Measurements from ENCODE around the gene NISCH.

DNA sequence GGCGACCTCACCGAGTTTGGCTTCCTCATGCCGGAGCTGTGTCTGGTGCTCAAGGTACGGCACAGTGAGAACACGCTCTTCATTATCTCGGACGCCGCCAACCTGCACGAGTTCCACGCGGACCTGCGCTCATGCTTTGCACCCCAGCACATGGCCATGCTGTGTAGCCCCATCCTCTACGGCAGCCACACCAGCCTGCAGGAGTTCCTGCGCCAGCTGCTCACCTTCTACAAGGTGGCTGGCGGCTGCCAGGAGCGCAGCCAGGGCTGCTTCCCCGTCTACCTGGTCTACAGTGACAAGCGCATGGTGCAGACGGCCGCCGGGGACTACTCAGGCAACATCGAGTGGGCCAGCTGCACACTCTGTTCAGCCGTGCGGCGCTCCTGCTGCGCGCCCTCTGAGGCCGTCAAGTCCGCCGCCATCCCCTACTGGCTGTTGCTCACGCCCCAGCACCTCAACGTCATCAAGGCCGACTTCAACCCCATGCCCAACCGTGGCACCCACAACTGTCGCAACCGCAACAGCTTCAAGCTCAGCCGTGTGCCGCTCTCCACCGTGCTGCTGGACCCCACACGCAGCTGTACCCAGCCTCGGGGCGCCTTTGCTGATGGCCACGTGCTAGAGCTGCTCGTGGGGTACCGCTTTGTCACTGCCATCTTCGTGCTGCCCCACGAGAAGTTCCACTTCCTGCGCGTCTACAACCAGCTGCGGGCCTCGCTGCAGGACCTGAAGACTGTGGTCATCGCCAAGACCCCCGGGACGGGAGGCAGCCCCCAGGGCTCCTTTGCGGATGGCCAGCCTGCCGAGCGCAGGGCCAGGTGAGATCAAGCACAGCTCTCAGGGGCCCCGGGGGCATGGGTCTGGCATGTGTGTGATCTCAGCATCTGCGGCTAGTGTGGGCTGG lies 32.6 kb downstream of the NISCH start:
- TF ChIP-seq EZH2 (optimal IDR thresholded peaks at IDR 0.05; ENCODE audit: low read depth, low read length) (no peak), EZH2phosphoT487 (IDR thresholded peaks at IDR 0.05; ENCODE audit: low read length) (no peak), CTCF (IDR thresholded peaks at IDR 0.05; ENCODE audit: low read length) (no peak)

Data from MM.1S (cell line).